A673 (cell line): ENCODE measurements around the gene TXNDC15.

Source experiments
- CTCF ChIP-seq: fragments of 300-800, 200-600 bp; sonication (generic); conservative IDR thresholded peaks from 2 replicates; pipeline ENCODE4 v1.5.1; 2017; ENCODE audit warnings: low read depth, mild to moderate bottlenecking, antibody characterized with exemption, low read length, moderate library complexity, mixed read lengths
- EZH2 ChIP-seq: fragments of 200-600 bp; sonication (generic); IDR thresholded peaks from 2 replicates; pipeline ENCODE4 v1.6.1; 2017; ENCODE audit warnings: borderline replicate concordance, low read depth, mild to moderate bottlenecking, mixed read lengths, antibody characterized with exemption, low read length; ENCODE audit not compliant: poor library complexity, severe bottlenecking

DNA sequence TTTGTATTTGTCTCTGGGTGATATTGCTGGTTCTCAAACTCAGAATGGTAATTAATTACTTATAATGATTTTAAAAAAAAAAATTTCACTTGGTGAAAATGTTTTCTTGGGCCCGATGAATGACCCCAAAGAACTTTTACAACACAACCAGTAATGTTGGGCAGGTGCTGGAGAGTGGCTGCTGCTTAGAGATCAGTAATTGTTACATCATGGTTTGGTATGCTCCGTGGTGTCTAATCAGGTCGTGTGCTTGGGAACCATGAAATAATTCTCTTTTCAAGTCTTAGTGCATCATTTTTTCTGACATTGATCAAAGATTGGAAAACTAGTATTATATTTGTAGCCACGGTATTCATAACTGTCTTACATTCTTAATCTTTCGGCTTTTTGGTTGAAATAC, 60.0 kb downstream of the TXNDC15 start:
- no peak for TF ChIP-seq CTCF
- no peak for TF ChIP-seq EZH2
